K562 (cell line): ENCODE results near the gene LZTR1. TPM values are rescaled to one million over a fixed set of nuclear protein-coding genes. Genes with fewer than 3 reads are reported as not detected.

Experiments used
- HNRNPUL1 ChIP-seq: fragments of 200-400 bp; formaldehyde crosslinking; IDR thresholded peaks from 2 replicates; pipeline ENCODE4 v1.6.1; 2017; ENCODE audit warnings: low read length
- KDM2B ChIP-seq: fragments of 250-450 bp; sonication (Bioruptor Pico); IDR thresholded peaks from 2 replicates; pipeline ENCODE4 v1.8.0; 2021; ENCODE audit warnings: mild to moderate bottlenecking, moderate library complexity
- TOE1 ChIP-seq, 2 experiments: fragments of 450-650 bp in 1 of 2; sonication (generic) in 1 of 2; formaldehyde crosslinking in 1 of 2; IDR thresholded peaks; 2 replicates each; pipeline versions ENCODE4 v1.7.1 to v1.8.0; 2016 to 2022; ENCODE audit warnings: borderline replicate concordance in 2 of 2, mild to moderate bottlenecking in 2 of 2, antibody characterized with exemption in 1 of 2, inconsistent platforms in 1 of 2, low read depth in 1 of 2, missing genetic modification reagents in 1 of 2, moderate library complexity in 1 of 2
- ZBTB5 ChIP-seq: fragments of 450-650 bp; IDR thresholded peaks from 2 replicates; pipeline ENCODE4 v1.6.1; 2017; ENCODE audit warnings: antibody characterized with exemption
- ZBTB9 ChIP-seq: fragments of 450-650 bp; formaldehyde crosslinking; IDR thresholded peaks from 2 replicates; pipeline ENCODE4 v1.4.0; 2020; ENCODE audit warnings: mild to moderate bottlenecking, moderate library complexity
- ZKSCAN8 ChIP-seq: fragments of 200-800 bp; sonication (Bioruptor generic); IDR thresholded peaks from 2 replicates; pipeline ENCODE4 v1.6.1; 2016; ENCODE audit warnings: missing genetic modification characterization, missing compliant biosample characterization
- ZNF197 ChIP-seq: fragments of 200-800 bp; sonication (Bioruptor generic); IDR thresholded peaks from 2 replicates; pipeline ENCODE4 v1.6.1; 2016; ENCODE audit warnings: low read depth, missing genetic modification characterization, missing compliant biosample characterization
- ZNF263 ChIP-seq: sonication (generic); formaldehyde crosslinking; IDR thresholded peaks from 2 replicates; pipeline ENCODE4 v1.8.0; 2022; ENCODE audit warnings: mild to moderate bottlenecking, missing genetic modification reagents, borderline replicate concordance
- ZNF398 ChIP-seq: fragments of 250-450 bp; sonication (Bioruptor Pico); IDR thresholded peaks from 2 replicates; pipeline ENCODE4 v1.8.0; 2021; ENCODE audit warnings: moderate library complexity, mild to moderate bottlenecking, inconsistent platforms
- ZNF551 ChIP-seq: fragments of 250-450 bp; sonication (Bioruptor Pico); IDR thresholded peaks from 2 replicates; pipeline ENCODE4 v1.5.0; 2021; ENCODE audit warnings: mild to moderate bottlenecking, moderate library complexity
- ZNF655 ChIP-seq: fragments of 250-450 bp; sonication (Bioruptor Pico); IDR thresholded peaks from 2 replicates; pipeline ENCODE4 v1.5.0; 2021
- ZNF766 ChIP-seq: fragments of 200-800 bp; sonication (Bioruptor generic); conservative IDR thresholded peaks from 2 replicates; pipeline ENCODE4 v1.6.1; 2016; ENCODE audit warnings: missing genetic modification characterization, missing compliant biosample characterization
- polyA plus RNA-seq, 8 experiments: library from polyadenylated mRNA; depleted of rRNA in 4 of 8; stranded (reverse) in 5 of 8; unstranded in 3 of 8; fragments of >200 nt; fragmentation: Nextera tagmentation in 2 of 8; fragmentation: Illumina TruSeq in 1 of 8; extraction: Ambion mirVana in 2 of 8; extraction: Trizol in 1 of 8; gene quantifications; 2 replicates each; pipeline versions ENCODE4 v1.2.1 to v1.2.3, GENCODE V29; 2011 to 2014; ENCODE audit warnings: inconsistent platforms in 1 of 8, missing spikeins in 1 of 8
- total RNA-seq, 7 experiments: library from RNA; depleted of rRNA in 6 of 7; stranded (reverse); fragments of >200 nt in 6 of 7; fragmentation: Illumina TruSeq in 2 of 7; extraction: Trizol in 2 of 7; gene quantifications; 2 replicates each; pipeline versions ENCODE4 v1.2.1 to v1.2.3, GENCODE V29; 2011 to 2021; ENCODE audit warnings: low replicate concordance in 1 of 7
- TF ChIP-seq, protein P1 (sequence below): fragments of 250-450 bp; sonication (Bioruptor Pico); IDR thresholded peaks from 2 replicates; pipeline ENCODE4 v1.4.0; 2020; ENCODE audit warnings: mild to moderate bottlenecking, moderate library complexity

Gene LZTR1
- total and polyA plus RNA-seq, 9 of the 15 experiments (the other 6 are each of a cell fraction or from before 2014, with no cell fraction given): 2.2 to 135 (median 63.0) TPM

GRCh38 chr22:20953668-20954500, 28.2 kb upstream of the LZTR1 start (continued):
- TF ChIP-seq ZBTB9 (CRISPR knock-in tag): no peak
- TF ChIP-seq ZNF263 (CRISPR knock-in tag): 0 out of 2 replicates have a peak, but pooled peaks have one; percentile 36
- TF ChIP-seq ZKSCAN8: no peak
- TF ChIP-seq ZBTB5: no peak
- TF ChIP-seq ZNF197: no peak; the same call in 1 of the 2 replicates
- TF ChIP-seq, protein P1, sequence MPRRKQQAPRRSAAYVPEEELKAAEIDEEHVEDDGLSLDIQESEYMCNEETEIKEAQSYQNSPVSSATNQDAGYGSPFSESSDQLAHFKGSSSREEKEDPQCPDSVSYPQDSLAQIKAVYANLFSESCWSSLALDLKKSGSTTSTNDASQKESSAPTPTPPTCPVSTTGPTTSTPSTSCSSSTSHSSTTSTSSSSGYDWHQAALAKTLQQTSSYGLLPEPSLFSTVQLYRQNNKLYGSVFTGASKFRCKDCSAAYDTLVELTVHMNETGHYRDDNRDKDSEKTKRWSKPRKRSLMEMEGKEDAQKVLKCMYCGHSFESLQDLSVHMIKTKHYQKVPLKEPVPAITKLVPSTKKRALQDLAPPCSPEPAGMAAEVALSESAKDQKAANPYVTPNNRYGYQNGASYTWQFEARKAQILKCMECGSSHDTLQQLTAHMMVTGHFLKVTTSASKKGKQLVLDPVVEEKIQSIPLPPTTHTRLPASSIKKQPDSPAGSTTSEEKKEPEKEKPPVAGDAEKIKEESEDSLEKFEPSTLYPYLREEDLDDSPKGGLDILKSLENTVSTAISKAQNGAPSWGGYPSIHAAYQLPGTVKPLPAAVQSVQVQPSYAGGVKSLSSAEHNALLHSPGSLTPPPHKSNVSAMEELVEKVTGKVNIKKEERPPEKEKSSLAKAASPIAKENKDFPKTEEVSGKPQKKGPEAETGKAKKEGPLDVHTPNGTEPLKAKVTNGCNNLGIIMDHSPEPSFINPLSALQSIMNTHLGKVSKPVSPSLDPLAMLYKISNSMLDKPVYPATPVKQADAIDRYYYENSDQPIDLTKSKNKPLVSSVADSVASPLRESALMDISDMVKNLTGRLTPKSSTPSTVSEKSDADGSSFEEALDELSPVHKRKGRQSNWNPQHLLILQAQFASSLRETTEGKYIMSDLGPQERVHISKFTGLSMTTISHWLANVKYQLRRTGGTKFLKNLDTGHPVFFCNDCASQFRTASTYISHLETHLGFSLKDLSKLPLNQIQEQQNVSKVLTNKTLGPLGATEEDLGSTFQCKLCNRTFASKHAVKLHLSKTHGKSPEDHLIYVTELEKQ (CRISPR knock-in tag): no peak; the same call in 1 of the 2 replicates
- TF ChIP-seq HNRNPUL1: no peak
- no peak for TF ChIP-seq ZNF655 (CRISPR knock-in tag)
- peak; percentile 58; the same call in 1 of the 2 replicates for TF ChIP-seq ZNF398 (CRISPR knock-in tag)
- no peak for TF ChIP-seq KDM2B (CRISPR knock-in tag)
- 0 out of 2 replicates have a peak, but pooled peaks have one; percentile 34 for TF ChIP-seq ZNF766 (CRISPR knock-in tag)
- TF ChIP-seq TOE1 (IDR thresholded peaks at IDR 0.05; ENCODE audit: borderline replicate concordance): no peak; the same call in 1 of the 2 replicates
- TF ChIP-seq TOE1 (CRISPR knock-in tag; IDR thresholded peaks at IDR 0.05; ENCODE audit: borderline replicate concordance, low read depth): no peak
- TF ChIP-seq ZNF551 (CRISPR knock-in tag): no peak
